D341Med (cell line): ENCODE data around the gene UNKL.
A peak's percentile ranks its signal among the peaks of the same experiment; 100 is the strongest.
"Not testable (repeated sequence)": the region's sequence is repeated elsewhere in the genome, so short reads cannot be mapped to it uniquely, and the experiment has no call there.

Source experiments
- DNase-seq: peaks from one replicate; pipeline ENCODE4 v3.0.0; 2012; ENCODE audit warnings: low spot score

UNKL gene

GRCh38 chr16:1338855-1339675, 75.4 kb downstream of the UNKL start:
- no peak for DNase-seq

GRCh38 chr16:1338119-1338730, 76.3 kb downstream of the UNKL start:
- DNase-seq = peak; percentile 72

- DNase-seq = no peak
Observed at GRCh38 chr16:1337486-1337885, 77.0 kb downstream of the UNKL start.

- DNase-seq = no peak
Observed at GRCh38 chr16:1336619-1337018, 77.9 kb downstream of the UNKL start.

- DNase-seq = no peak
Observed at GRCh38 chr16:1335996-1336395, 78.5 kb downstream of the UNKL start.

GRCh38 chr16:1335211-1335971, 79.1 kb downstream of the UNKL start:
- no peak for DNase-seq

- DNase-seq = no peak
Observed at GRCh38 chr16:1334739-1335138, 79.8 kb downstream of the UNKL start.

- DNase-seq = no peak
Observed at GRCh38 chr16:1333854-1334700, 80.4 kb downstream of the UNKL start.

- DNase-seq = peak; percentile 86
Observed at GRCh38 chr16:1333149-1333812, 81.2 kb downstream of the UNKL start, which contains the start of gene BAIAP3. Gene BAIAP3, plus strand, starts transcription at chr16:1333645. Its CDS starts 4,905 bp downstream, at chr16:1338550.

- DNase-seq = no peak
Observed at GRCh38 chr16:1332618-1333148, 81.8 kb downstream of the UNKL start.

- peak; percentile 58 for DNase-seq
Observed at GRCh38 chr16:1331712-1332617, 82.5 kb downstream of the UNKL start.

- no peak for DNase-seq
Observed at GRCh38 chr16:1330931-1331711, 83.4 kb downstream of the UNKL start.

- DNase-seq = no peak
Observed at GRCh38 chr16:1330260-1330914, 84.1 kb downstream of the UNKL start.

GRCh38 chr16:1328961-1329360, 85.5 kb downstream of the UNKL start:
- not testable (repeated sequence) for DNase-seq

GRCh38 chr16:1328136-1328535, 86.4 kb downstream of the UNKL start:
- DNase-seq = not testable (repeated sequence)

- no peak for DNase-seq
Observed at GRCh38 chr16:1327619-1327947, 86.9 kb downstream of the UNKL start.

GRCh38 chr16:1326946-1327618, 87.4 kb downstream of the UNKL start:
- no peak for DNase-seq

GRCh38 chr16:1326391-1326790, 88.1 kb downstream of the UNKL start:
- DNase-seq = no peak
